GM23338 (cell line): ENCODE measurements around the gene ZNF593OS. TPM values are rescaled to one million over a fixed set of nuclear protein-coding genes. Genes with fewer than 3 reads are reported as not detected.

Experiments
- ATAC-seq: fragments of 200-7000 bp; cut with Tn5 transposase; 3 replicates; pipeline ENCODE4 v1.9.1; 2020
- DNase-seq: peaks from one replicate; pipeline ENCODE4 v3.0.0-alpha.2; 2015; ENCODE audit warnings: low spot score
- H2AFZ ChIP-seq: fragments of 200-600 bp; sonication (generic); 2 replicates; pipeline ENCODE4 v1.8.0; 2016; ENCODE audit warnings: antibody characterized with exemption, mild to moderate bottlenecking, moderate library complexity
- H3F3A ChIP-seq: fragments of 200-600 bp; sonication (generic); replicated peaks from 2 replicates; pipeline ENCODE4 v1.8.0; 2017; ENCODE audit warnings: antibody characterized with exemption, mixed run types, low read depth
- H3K27ac ChIP-seq: fragments of 200-600 bp; sonication (generic); 2 replicates; pipeline ENCODE4 v1.6.1; 2016; ENCODE audit warnings: low read depth
- H3K27me3 ChIP-seq: fragments of 200-600 bp; sonication (generic); 2 replicates; pipeline ENCODE4 v1.8.0; 2016; ENCODE audit warnings: mild to moderate bottlenecking, mixed run types, moderate library complexity; ENCODE audit not compliant: insufficient read depth
- H3K36me3 ChIP-seq: fragments of 200-600 bp; sonication (generic); 2 replicates; pipeline ENCODE4 v1.8.0; 2016; ENCODE audit warnings: mild to moderate bottlenecking; ENCODE audit not compliant: insufficient read depth
- H3K4me1 ChIP-seq: fragments of 200-600 bp; sonication (generic); 2 replicates; pipeline ENCODE4 v1.8.0; 2016; ENCODE audit warnings: mild to moderate bottlenecking, moderate library complexity; ENCODE audit not compliant: insufficient read depth
- H3K4me2 ChIP-seq: fragments of 200-600 bp; sonication (generic); 2 replicates; pipeline ENCODE4 v1.7.1; 2017; ENCODE audit warnings: mixed run types
- H3K4me3 ChIP-seq: fragments of 200-600 bp; sonication (generic); 2 replicates; pipeline ENCODE4 v1.6.1; 2016; ENCODE audit warnings: mixed run types
- H3K79me2 ChIP-seq: fragments of 200-600 bp; sonication (generic); replicated peaks from 2 replicates; pipeline ENCODE4 v1.8.0; 2017; ENCODE audit warnings: mild to moderate bottlenecking; ENCODE audit not compliant: insufficient read depth
- H3K9me2 ChIP-seq: fragments of 200-600 bp; sonication (generic); 2 replicates; pipeline ENCODE4 v1.8.0; 2017; ENCODE audit not compliant: insufficient read depth
- H4K20me1 ChIP-seq: fragments of 200-600 bp; sonication (generic); replicated peaks from 2 replicates; pipeline ENCODE4 v1.8.0; 2017; ENCODE audit warnings: mild to moderate bottlenecking; ENCODE audit not compliant: insufficient read depth
- H3K27ac Mint-ChIP-seq: 2 replicates; pipeline ENCODE4 v1.8.0; 2020; ENCODE audit warnings: inconsistent platforms, mild to moderate bottlenecking, moderate library complexity, mixed read lengths
- H3K27me3 Mint-ChIP-seq: 3 replicates; pipeline ENCODE4 v1.8.0; 2022; ENCODE audit warnings: low read depth, mild to moderate bottlenecking, moderate library complexity, mixed read lengths, inconsistent platforms; ENCODE audit not compliant: insufficient read depth, poor library complexity
- H3K36me3 Mint-ChIP-seq: 3 replicates; pipeline ENCODE4 v1.8.0; 2021; ENCODE audit warnings: low read depth, mild to moderate bottlenecking, inconsistent platforms, moderate library complexity, mixed read lengths
- H3K4me1 Mint-ChIP-seq: 3 replicates; pipeline ENCODE4 v1.8.0; 2020; ENCODE audit warnings: mild to moderate bottlenecking, inconsistent platforms, mixed read lengths
- H3K4me3 Mint-ChIP-seq: 3 replicates; pipeline ENCODE4 v1.8.0; 2021; ENCODE audit warnings: moderate library complexity, mild to moderate bottlenecking, inconsistent platforms, mixed read lengths
- H3K9me3 Mint-ChIP-seq: 3 replicates; pipeline ENCODE4 v1.8.0; 2020; ENCODE audit warnings: moderate library complexity, mild to moderate bottlenecking, inconsistent platforms, mixed read lengths
- CREB1 ChIP-seq: fragments of 250-450 bp; sonication (Bioruptor Pico); IDR thresholded peaks from 2 replicates; pipeline ENCODE4 v1.5.0; 2020; ENCODE audit warnings: low read depth, mild to moderate bottlenecking, moderate library complexity
- EZH2 ChIP-seq: fragments of 200-600 bp; sonication (generic); IDR thresholded peaks from one replicate; pipeline ENCODE4 v1.8.0; 2017; ENCODE audit warnings: antibody characterized with exemption, mild to moderate bottlenecking, low read depth; ENCODE audit not compliant: unreplicated experiment
- JUNB ChIP-seq: IDR thresholded peaks from one replicate; pipeline ENCODE4 v1.6.1; 2016; ENCODE audit warnings: antibody characterized with exemption; ENCODE audit not compliant: unreplicated experiment
- NANOG ChIP-seq: IDR thresholded peaks from 2 replicates; pipeline ENCODE4 v1.6.1; 2016; ENCODE audit warnings: antibody characterized with exemption, borderline replicate concordance
- STAT1 ChIP-seq: IDR thresholded peaks from one replicate; pipeline ENCODE4 v1.6.1; 2016; ENCODE audit warnings: antibody characterized with exemption; ENCODE audit not compliant: unreplicated experiment
- ZNF114 ChIP-seq: fragments of 250-450 bp; sonication (Bioruptor Pico); IDR thresholded peaks from 2 replicates; pipeline ENCODE4 v1.5.0; 2020; ENCODE audit warnings: mild to moderate bottlenecking, moderate library complexity
- ZNF331 ChIP-seq: fragments of 250-450 bp; sonication (Bioruptor Pico); IDR thresholded peaks from 2 replicates; pipeline ENCODE4 v1.5.0; 2020; ENCODE audit warnings: low read depth, mild to moderate bottlenecking, moderate library complexity
- polyA plus RNA-seq: library from polyadenylated mRNA; unstranded; fragments of >200 nt; fragmentation: Nextera tagmentation; extraction: Ambion mirVana; gene quantifications from 2 replicates; pipeline ENCODE4 v1.2.1, GENCODE V29; 2016
- total RNA-seq: library from RNA; depleted of rRNA; stranded (reverse); fragments of >200 nt; shearing (Covaris generic); gene quantifications from 2 replicates; pipeline ENCODE4 v1.2.3, GENCODE V29; 2014
- TF ChIP-seq, protein P1 (sequence below): fragments of 250-450 bp; sonication (Bioruptor Pico); IDR thresholded peaks from 2 replicates; pipeline ENCODE4 v1.5.0; 2020; ENCODE audit warnings: mild to moderate bottlenecking, moderate library complexity
- TF ChIP-seq, protein P2 (sequence below): IDR thresholded peaks from 2 replicates; pipeline ENCODE4 v1.6.1; 2016; ENCODE audit warnings: antibody characterized with exemption
- TF ChIP-seq, protein P3 (sequence below): IDR thresholded peaks from one replicate; pipeline ENCODE4 v1.6.1; 2018; ENCODE audit warnings: antibody characterized with exemption; ENCODE audit not compliant: unreplicated experiment
- TF ChIP-seq, protein P4 (sequence below), 2 experiments: fragments of 200-600 bp in 1 of 2; sonication (generic) in 1 of 2; conservative IDR thresholded peaks; 2 replicates each; pipeline versions ENCODE4 v1.5.1 to v1.6.1; 2016 to 2017; ENCODE audit warnings: antibody characterized with exemption in 2 of 2, low read depth in 2 of 2, mild to moderate bottlenecking in 2 of 2, moderate library complexity in 1 of 2

The ZNF593OS gene
- total and polyA plus RNA-seq, 2 experiments from 2014 or later: 1.1 TPM; not detected in 1

DNA sequence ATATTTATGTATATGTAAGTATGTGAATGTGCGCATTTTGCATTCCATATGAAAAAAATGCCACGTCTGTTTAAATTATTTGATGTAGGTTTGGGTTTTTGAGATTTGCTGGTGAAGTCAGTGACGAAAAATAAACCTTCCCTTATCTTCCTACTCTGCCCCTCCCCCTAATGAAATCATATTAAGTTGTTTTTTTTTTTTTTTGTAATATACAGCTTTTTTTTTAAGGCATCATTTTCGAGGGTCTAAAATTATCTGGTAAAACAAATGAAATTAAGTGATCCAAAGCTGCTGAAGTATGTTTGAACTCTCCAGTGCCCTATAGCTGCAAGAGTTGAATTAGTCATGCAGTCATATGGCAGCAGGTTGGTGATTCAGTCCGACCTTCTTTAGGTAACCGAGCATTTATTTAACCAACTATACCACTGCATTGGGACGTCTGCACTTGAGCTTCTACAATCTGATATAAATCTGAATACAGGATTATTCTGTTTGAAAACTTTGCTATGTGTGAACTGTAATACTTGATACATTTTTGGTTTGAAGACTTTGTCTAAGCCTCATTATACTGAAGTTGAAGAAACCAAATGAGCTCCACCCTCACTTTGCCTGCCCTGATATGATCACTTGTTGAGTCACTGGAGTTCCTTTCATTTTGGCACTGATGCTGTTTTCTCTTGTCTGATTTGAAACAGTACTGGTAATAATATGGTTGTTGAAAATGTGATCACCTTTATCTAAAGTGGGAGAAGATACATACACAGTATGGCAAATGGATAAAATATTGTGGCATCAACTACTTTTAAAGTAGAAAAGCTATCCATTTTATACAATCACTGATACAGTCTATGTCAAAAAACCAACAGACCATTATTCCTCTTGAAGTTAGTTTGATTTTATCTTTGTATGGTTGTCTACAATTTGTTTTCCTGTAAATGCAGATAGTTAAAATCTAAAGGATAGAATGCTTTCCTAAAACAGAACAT lies 48.4 kb downstream of the ZNF593OS start:
- Mint-ChIP-seq H3K27me3 (no peaks in the 10 kb centered on the region), H3K27ac (no peak overlapping the region), H3K9me3 (no peaks in the 10 kb centered on the region), H3K36me3 (0 out of 3 replicates have a peak, but pooled peaks cover 4% of the 10 kb centered on the region), H3K4me3 (no peak overlapping the region), H3K4me1 (peaks cover 13% of the 10 kb centered on the region; the same call in 2 of the 3 replicates)
- no peaks in the 10 kb centered on the region for H3K36me3 ChIP-seq
- H3K4me1 ChIP-seq: no peaks in the 10 kb centered on the region
- TF ChIP-seq NANOG (no peak), EZH2 (no peak), ZNF114 (no peak), STAT1 (no peak), CREB1 (CRISPR knock-in tag) (no peak), JUNB (no peak), ZNF331 (CRISPR knock-in tag) (no peak)
- TF ChIP-seq, protein P1, sequence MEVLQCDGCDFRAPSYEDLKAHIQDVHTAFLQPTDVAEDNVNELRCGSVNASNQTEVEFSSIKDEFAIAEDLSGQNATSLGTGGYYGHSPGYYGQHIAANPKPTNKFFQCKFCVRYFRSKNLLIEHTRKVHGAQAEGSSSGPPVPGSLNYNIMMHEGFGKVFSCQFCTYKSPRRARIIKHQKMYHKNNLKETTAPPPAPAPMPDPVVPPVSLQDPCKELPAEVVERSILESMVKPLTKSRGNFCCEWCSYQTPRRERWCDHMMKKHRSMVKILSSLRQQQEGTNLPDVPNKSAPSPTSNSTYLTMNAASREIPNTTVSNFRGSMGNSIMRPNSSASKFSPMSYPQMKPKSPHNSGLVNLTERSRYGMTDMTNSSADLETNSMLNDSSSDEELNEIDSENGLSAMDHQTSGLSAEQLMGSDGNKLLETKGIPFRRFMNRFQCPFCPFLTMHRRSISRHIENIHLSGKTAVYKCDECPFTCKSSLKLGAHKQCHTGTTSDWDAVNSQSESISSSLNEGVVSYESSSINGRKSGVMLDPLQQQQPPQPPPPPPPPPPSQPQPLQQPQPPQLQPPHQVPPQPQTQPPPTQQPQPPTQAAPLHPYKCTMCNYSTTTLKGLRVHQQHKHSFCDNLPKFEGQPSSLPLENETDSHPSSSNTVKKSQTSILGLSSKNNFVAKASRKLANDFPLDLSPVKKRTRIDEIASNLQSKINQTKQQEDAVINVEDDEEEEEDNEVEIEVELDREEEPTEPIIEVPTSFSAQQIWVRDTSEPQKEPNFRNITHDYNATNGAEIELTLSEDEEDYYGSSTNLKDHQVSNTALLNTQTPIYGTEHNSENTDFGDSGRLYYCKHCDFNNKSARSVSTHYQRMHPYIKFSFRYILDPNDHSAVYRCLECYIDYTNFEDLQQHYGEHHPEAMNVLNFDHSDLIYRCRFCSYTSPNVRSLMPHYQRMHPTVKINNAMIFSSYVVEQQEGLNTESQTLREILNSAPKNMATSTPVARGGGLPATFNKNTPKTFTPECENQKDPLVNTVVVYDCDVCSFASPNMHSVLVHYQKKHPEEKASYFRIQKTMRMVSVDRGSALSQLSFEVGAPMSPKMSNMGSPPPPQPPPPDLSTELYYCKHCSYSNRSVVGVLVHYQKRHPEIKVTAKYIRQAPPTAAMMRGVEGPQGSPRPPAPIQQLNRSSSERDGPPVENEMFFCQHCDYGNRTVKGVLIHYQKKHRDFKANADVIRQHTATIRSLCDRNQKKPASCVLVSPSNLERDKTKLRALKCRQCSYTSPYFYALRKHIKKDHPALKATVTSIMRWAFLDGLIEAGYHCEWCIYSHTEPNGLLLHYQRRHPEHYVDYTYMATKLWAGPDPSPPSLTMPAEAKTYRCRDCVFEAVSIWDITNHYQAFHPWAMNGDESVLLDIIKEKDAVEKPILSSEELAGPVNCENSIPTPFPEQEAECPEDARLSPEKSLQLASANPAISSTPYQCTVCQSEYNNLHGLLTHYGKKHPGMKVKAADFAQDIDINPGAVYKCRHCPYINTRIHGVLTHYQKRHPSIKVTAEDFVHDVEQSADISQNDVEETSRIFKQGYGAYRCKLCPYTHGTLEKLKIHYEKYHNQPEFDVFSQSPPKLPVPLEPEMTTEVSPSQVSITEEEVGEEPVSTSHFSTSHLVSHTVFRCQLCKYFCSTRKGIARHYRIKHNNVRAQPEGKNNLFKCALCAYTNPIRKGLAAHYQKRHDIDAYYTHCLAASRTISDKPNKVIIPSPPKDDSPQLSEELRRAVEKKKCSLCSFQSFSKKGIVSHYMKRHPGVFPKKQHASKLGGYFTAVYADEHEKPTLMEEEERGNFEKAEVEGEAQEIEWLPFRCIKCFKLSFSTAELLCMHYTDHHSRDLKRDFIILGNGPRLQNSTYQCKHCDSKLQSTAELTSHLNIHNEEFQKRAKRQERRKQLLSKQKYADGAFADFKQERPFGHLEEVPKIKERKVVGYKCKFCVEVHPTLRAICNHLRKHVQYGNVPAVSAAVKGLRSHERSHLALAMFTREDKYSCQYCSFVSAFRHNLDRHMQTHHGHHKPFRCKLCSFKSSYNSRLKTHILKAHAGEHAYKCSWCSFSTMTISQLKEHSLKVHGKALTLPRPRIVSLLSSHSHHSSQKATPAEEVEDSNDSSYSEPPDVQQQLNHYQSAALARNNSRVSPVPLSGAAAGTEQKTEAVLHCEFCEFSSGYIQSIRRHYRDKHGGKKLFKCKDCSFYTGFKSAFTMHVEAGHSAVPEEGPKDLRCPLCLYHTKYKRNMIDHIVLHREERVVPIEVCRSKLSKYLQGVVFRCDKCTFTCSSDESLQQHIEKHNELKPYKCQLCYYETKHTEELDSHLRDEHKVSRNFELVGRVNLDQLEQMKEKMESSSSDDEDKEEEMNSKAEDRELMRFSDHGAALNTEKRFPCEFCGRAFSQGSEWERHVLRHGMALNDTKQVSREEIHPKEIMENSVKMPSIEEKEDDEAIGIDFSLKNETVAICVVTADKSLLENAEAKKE (CRISPR knock-in tag): no peak
- TF ChIP-seq, protein P2, sequence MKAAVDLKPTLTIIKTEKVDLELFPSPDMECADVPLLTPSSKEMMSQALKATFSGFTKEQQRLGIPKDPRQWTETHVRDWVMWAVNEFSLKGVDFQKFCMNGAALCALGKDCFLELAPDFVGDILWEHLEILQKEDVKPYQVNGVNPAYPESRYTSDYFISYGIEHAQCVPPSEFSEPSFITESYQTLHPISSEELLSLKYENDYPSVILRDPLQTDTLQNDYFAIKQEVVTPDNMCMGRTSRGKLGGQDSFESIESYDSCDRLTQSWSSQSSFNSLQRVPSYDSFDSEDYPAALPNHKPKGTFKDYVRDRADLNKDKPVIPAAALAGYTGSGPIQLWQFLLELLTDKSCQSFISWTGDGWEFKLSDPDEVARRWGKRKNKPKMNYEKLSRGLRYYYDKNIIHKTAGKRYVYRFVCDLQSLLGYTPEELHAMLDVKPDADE: no peak
- TF ChIP-seq, protein P3, sequence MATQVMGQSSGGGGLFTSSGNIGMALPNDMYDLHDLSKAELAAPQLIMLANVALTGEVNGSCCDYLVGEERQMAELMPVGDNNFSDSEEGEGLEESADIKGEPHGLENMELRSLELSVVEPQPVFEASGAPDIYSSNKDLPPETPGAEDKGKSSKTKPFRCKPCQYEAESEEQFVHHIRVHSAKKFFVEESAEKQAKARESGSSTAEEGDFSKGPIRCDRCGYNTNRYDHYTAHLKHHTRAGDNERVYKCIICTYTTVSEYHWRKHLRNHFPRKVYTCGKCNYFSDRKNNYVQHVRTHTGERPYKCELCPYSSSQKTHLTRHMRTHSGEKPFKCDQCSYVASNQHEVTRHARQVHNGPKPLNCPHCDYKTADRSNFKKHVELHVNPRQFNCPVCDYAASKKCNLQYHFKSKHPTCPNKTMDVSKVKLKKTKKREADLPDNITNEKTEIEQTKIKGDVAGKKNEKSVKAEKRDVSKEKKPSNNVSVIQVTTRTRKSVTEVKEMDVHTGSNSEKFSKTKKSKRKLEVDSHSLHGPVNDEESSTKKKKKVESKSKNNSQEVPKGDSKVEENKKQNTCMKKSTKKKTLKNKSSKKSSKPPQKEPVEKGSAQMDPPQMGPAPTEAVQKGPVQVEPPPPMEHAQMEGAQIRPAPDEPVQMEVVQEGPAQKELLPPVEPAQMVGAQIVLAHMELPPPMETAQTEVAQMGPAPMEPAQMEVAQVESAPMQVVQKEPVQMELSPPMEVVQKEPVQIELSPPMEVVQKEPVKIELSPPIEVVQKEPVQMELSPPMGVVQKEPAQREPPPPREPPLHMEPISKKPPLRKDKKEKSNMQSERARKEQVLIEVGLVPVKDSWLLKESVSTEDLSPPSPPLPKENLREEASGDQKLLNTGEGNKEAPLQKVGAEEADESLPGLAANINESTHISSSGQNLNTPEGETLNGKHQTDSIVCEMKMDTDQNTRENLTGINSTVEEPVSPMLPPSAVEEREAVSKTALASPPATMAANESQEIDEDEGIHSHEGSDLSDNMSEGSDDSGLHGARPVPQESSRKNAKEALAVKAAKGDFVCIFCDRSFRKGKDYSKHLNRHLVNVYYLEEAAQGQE: no peak
- TF ChIP-seq, protein P4, sequence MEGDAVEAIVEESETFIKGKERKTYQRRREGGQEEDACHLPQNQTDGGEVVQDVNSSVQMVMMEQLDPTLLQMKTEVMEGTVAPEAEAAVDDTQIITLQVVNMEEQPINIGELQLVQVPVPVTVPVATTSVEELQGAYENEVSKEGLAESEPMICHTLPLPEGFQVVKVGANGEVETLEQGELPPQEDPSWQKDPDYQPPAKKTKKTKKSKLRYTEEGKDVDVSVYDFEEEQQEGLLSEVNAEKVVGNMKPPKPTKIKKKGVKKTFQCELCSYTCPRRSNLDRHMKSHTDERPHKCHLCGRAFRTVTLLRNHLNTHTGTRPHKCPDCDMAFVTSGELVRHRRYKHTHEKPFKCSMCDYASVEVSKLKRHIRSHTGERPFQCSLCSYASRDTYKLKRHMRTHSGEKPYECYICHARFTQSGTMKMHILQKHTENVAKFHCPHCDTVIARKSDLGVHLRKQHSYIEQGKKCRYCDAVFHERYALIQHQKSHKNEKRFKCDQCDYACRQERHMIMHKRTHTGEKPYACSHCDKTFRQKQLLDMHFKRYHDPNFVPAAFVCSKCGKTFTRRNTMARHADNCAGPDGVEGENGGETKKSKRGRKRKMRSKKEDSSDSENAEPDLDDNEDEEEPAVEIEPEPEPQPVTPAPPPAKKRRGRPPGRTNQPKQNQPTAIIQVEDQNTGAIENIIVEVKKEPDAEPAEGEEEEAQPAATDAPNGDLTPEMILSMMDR (conservative IDR thresholded peaks at IDR 0.05; ENCODE audit: low read depth in 2 of 2): no peak
- DNase-seq (no peak), ATAC-seq (no peak)
- no peaks in the 10 kb centered on the region for H3K27me3 ChIP-seq
- H3K4me2 ChIP-seq: no peak overlapping the region
- H3K9me2 ChIP-seq: no peaks in the 10 kb centered on the region
- no peaks in the 10 kb centered on the region; the same call in none of the 2 replicates for H4K20me1 ChIP-seq
- H3K79me2 ChIP-seq: no peaks in the 10 kb centered on the region
- H3F3A ChIP-seq: no peaks in the 10 kb centered on the region
- H3K27ac ChIP-seq: no peak overlapping the region
- H3K4me3 ChIP-seq: no peak overlapping the region
- H2AFZ ChIP-seq: no peak overlapping the region
